K562 (cell line): ENCODE measurements around the gene SETD3. TPM values are rescaled to one million over a fixed set of nuclear protein-coding genes. Genes with fewer than 3 reads are reported as not detected.

Experiments used
- ATAC-seq: fragments of 200-7000 bp; cut with Tn5 transposase; 3 replicates; pipeline ENCODE4 v1.9.1; 2020; ENCODE audit warnings: moderate library complexity
- BruUV-seq: library from RNA; stranded (reverse); fragments of 400-500 nt; replicated peaks from 2 replicates; lab custom pipeline; 2021; lab: Mats Ljungman, UMichigan
- CTCF ChIA-PET: fragments of 300-600 bp; formaldehyde crosslinking; extraction: SDS; loops from one replicate; lab custom pipeline; 2021; ENCODE audit warnings: low intra/inter-chr PET ratio; lab: Yijun Ruan, JAX
- POLR2A ChIA-PET: fragments of 300-600, 350-650 bp; sonication (Branson Sonifier 250); formaldehyde crosslinking; extraction: SDS; loops from one replicate; lab custom pipeline; 2021; ENCODE audit warnings: antibody characterized with exemption, inconsistent platforms; lab: Yijun Ruan, JAX
- DNase-seq, 4 experiments: peaks; one replicate each; pipeline versions ENCODE4 v3.0.0 to v3.0.0-alpha.2; 2011 to 2018; ENCODE audit warnings: low spot score in 3 of 4, mixed read lengths in 3 of 4; ENCODE audit errors: extremely low read depth in 1 of 4
- FAIRE-seq: peaks from 2 replicates; lab custom pipeline; 2011; peaks lifted over from hg19 to GRCh38; lab: Jason Lieb, UNC
- H2AFZ ChIP-seq: 2 replicates; pipeline ENCODE4 v1.6.0; 2011; ENCODE audit warnings: low read depth, low read length, control low read depth, inconsistent platforms
- H3K27ac ChIP-seq: fragments of 200-600 bp; 3 replicates; pipeline ENCODE4 v1.8.0; 2011; ENCODE audit warnings: low read depth, mild to moderate bottlenecking, control low read depth, inconsistent platforms, low read length, moderate library complexity, mixed read lengths; ENCODE audit errors: extremely low read depth
- H3K27me3 ChIP-seq, 2 experiments: fragments of 300-600 bp in 1 of 2; 2 replicates in 1 of 2; 3 replicates in 1 of 2; pipeline versions ENCODE4 v1.6.0 to v1.8.0; 2011; ENCODE audit warnings: inconsistent platforms in 2 of 2, low read length in 2 of 2, mild to moderate bottlenecking in 1 of 2, mixed read lengths in 1 of 2, moderate library complexity in 1 of 2; ENCODE audit not compliant: control insufficient read depth in 2 of 2, insufficient read depth in 2 of 2
- H3K36me3 ChIP-seq: fragments of 300-600 bp; 3 replicates; pipeline ENCODE4 v1.8.0; 2011; ENCODE audit warnings: mild to moderate bottlenecking, low read length, inconsistent platforms; ENCODE audit not compliant: control insufficient read depth, insufficient read depth
- H3K4me1 ChIP-seq, 2 experiments: fragments of 200-600 bp in 1 of 2; replicated peaks in 1 of 2; 2 replicates in 1 of 2; 3 replicates in 1 of 2; pipeline versions ENCODE4 v1.5.1 to v1.8.0; 2011; ENCODE audit warnings: inconsistent platforms in 2 of 2, low read length in 2 of 2, mild to moderate bottlenecking in 1 of 2, mixed read lengths in 1 of 2, moderate library complexity in 1 of 2; ENCODE audit not compliant: control insufficient read depth in 2 of 2, insufficient read depth in 2 of 2
- H3K4me2 ChIP-seq: 2 replicates; pipeline ENCODE4 v1.6.1; 2011; ENCODE audit warnings: low read length, control low read depth, inconsistent platforms, mixed read lengths; ENCODE audit not compliant: insufficient read depth
- H3K4me3 ChIP-seq: fragments of 200-600 bp; sonication (generic), shearing (Covaris generic); 2 replicates; pipeline ENCODE4 v1.5.1; 2016; ENCODE audit warnings: control low read depth, inconsistent platforms
- H3K79me2 ChIP-seq: fragments of 200-600 bp; 3 replicates; pipeline ENCODE4 v1.8.0; 2011; ENCODE audit warnings: low read length, inconsistent platforms; ENCODE audit not compliant: control insufficient read depth, insufficient read depth
- H3K9ac ChIP-seq, 2 experiments: 2 replicates each; pipeline versions ENCODE4 v1.6.0 to v1.6.1; 2011; ENCODE audit warnings: low read depth in 2 of 2, low read length in 2 of 2, control low read depth in 1 of 2, inconsistent platforms in 1 of 2, mild to moderate bottlenecking in 1 of 2, mixed read lengths in 1 of 2; ENCODE audit not compliant: insufficient read depth in 1 of 2
- H3K9me1 ChIP-seq: one replicate; pipeline ENCODE4 v1.6.0; 2011; ENCODE audit warnings: inconsistent platforms, mild to moderate bottlenecking, low read length, moderate library complexity; ENCODE audit not compliant: control insufficient read depth, insufficient read depth
- H3K9me3 ChIP-seq: replicated peaks from 2 replicates; pipeline ENCODE4 v1.5.1; 2011; ENCODE audit warnings: low read depth, low read length, inconsistent platforms; ENCODE audit not compliant: control insufficient read depth, insufficient read depth
- H4K20me1 ChIP-seq: replicated peaks from 2 replicates; pipeline ENCODE4 v1.6.1; 2011; ENCODE audit warnings: low read length, inconsistent platforms, mixed read lengths; ENCODE audit not compliant: control insufficient read depth, insufficient read depth
- ATF7 ChIP-seq: fragments of 450-650 bp; IDR thresholded peaks from 2 replicates; pipeline ENCODE4 v1.7.1; 2014; ENCODE audit warnings: mild to moderate bottlenecking, moderate library complexity
- CC2D1A ChIP-seq: fragments of 450-650 bp; IDR thresholded peaks from 2 replicates; pipeline ENCODE4 v1.6.1; 2017; ENCODE audit warnings: mild to moderate bottlenecking
- HLTF ChIP-seq: fragments of 450-650 bp; IDR thresholded peaks from 2 replicates; pipeline ENCODE4 v1.6.1; 2016
- SMARCB1 ChIP-seq: IDR thresholded peaks from 2 replicates; pipeline ENCODE4 v1.6.1; 2011; ENCODE audit warnings: improper control_type of control experiment, low read depth; ENCODE audit not compliant: insufficient read length
- SNRNP70 ChIP-seq: fragments of 200-400 bp; formaldehyde crosslinking; optimal IDR thresholded peaks from 2 replicates; pipeline ENCODE3; 2017; ENCODE audit warnings: low read depth, low read length
- TRIM28 ChIP-seq: fragments of 450-650 bp; IDR thresholded peaks from 2 replicates; pipeline ENCODE4 v1.6.1; 2017
- ZC3H4 ChIP-seq: sonication (generic); formaldehyde crosslinking; IDR thresholded peaks from 2 replicates; pipeline ENCODE4 v1.9.0; 2021; ENCODE audit warnings: missing genetic modification reagents, borderline replicate concordance
- ZNF282 ChIP-seq: sonication (generic); formaldehyde crosslinking; IDR thresholded peaks from 2 replicates; pipeline ENCODE4 v1.8.1; 2023; ENCODE audit warnings: missing genetic modification reagents
- ZNF75A ChIP-seq: fragments of 450-650 bp; formaldehyde crosslinking; IDR thresholded peaks from 2 replicates; pipeline ENCODE4 v1.4.0; 2020; ENCODE audit warnings: mild to moderate bottlenecking
- WGBS: fragments of 100-300 bp; shearing (Covaris generic); methylation state at CpG from one replicate; pipeline ENCODE4 v1.1.6; 2016; ENCODE audit warnings: low coverage, mixed read lengths; ENCODE audit not compliant: insufficient coverage; ENCODE audit errors: missing lambda C conversion rate; 5-methylcytosine and 5-hydroxymethylcytosine counted together
- in situ Hi-C: fragments of 300-500 bp; cut with MboI; formaldehyde crosslinking; loops from 4 replicates; pipeline ENCODE4 v1.15.0; 2018; ENCODE audit warnings: inconsistent platforms, mixed read lengths
- intact Hi-C: fragments of 100-400 bp; cut with micrococcal nuclease; formaldehyde crosslinking; loops from 2 replicates; pipeline ENCODE4 v1.14.2; 2022
- polyA plus RNA-seq, 8 experiments: library from polyadenylated mRNA; depleted of rRNA in 4 of 8; stranded (reverse) in 5 of 8; unstranded in 3 of 8; fragments of >200 nt; fragmentation: Nextera tagmentation in 2 of 8; fragmentation: Illumina TruSeq in 1 of 8; extraction: Ambion mirVana in 2 of 8; extraction: Trizol in 1 of 8; gene quantifications; 2 replicates each; pipeline versions ENCODE4 v1.2.1 to v1.2.3, GENCODE V29; 2011 to 2014; ENCODE audit warnings: inconsistent platforms in 1 of 8, missing spikeins in 1 of 8
- total RNA-seq, 7 experiments: library from RNA; depleted of rRNA in 6 of 7; stranded (reverse); fragments of >200 nt in 6 of 7; fragmentation: Illumina TruSeq in 2 of 7; extraction: Trizol in 2 of 7; gene quantifications; 2 replicates each; pipeline versions ENCODE4 v1.2.1 to v1.2.3, GENCODE V29; 2011 to 2021; ENCODE audit warnings: low replicate concordance in 1 of 7
- TF ChIP-seq, protein P1 (sequence below), 2 experiments: fragments of 200-800 bp in 1 of 2; sonication (Bioruptor generic) in 1 of 2; sonication (generic) in 1 of 2; formaldehyde crosslinking in 1 of 2; IDR thresholded peaks in 1 of 2; conservative IDR thresholded peaks in 1 of 2; 2 replicates each; pipeline versions ENCODE4 v1.5.0 to v1.6.1; 2016 to 2020; ENCODE audit warnings: missing compliant biosample characterization in 1 of 2, missing genetic modification characterization in 1 of 2, missing genetic modification reagents in 1 of 2
- TF ChIP-seq, protein P2 (sequence below): fragments of 250-450 bp; sonication (Bioruptor Pico); IDR thresholded peaks from 2 replicates; pipeline ENCODE4 v1.5.0; 2021; ENCODE audit warnings: mild to moderate bottlenecking, borderline replicate concordance
- TF ChIP-seq, protein P3 (sequence below): fragments of 450-650 bp; IDR thresholded peaks from 2 replicates; pipeline ENCODE4 v1.6.1; 2016
- TF ChIP-seq, protein P4 (sequence below): sonication (generic); IDR thresholded peaks from 2 replicates; pipeline ENCODE4 v1.6.1; 2016
- TF ChIP-seq, protein P5 (sequence below): fragments of 450-650 bp; IDR thresholded peaks from 2 replicates; pipeline ENCODE4 v1.6.1; 2018; ENCODE audit not compliant: partially characterized antibody

The SETD3 gene
- total and polyA plus RNA-seq, 9 of the 15 experiments (the other 6 are each of a cell fraction or from before 2014, with no cell fraction given) = 8.5 to 35.9 (median 26.5) TPM

DNA sequence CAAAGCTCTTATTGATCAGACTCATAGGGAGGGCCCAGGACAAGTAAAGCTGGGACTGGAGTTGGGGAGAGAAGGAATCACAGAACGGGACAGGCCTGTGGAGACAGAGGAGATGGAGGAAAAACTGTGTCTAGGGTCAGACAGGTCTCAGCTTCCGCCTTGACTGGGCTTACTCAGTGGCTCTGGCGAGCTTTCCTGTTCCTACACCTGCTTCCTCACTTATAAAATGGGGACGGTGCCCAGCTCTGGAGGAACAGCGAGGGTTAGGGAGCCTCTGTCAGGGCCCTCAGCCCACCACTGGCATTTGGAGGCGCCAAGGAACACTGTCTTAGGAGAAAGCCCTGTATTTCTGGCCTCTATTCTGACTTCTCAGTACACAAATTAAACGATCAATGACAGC lies 34.7 kb downstream of the SETD3 start:
- no TSS peak for BruUV-seq
- Histone ChIP-seq H3K9me1 (no peaks in the 10 kb centered on the region), H3K4me3 (no peak overlapping the region), H3K9me3 (no peaks in the 10 kb centered on the region), H4K20me1 (peaks cover 6% of the 10 kb centered on the region; the same call in 1 of the 2 replicates), H3K27ac (no peak overlapping the region), H2AFZ (no peak overlapping the region), H3K4me1 (peaks cover 8 to 10% of the 10 kb centered on the region in 2 experiments; a peak in 3 of 5 replicates), H3K4me2 (no peak overlapping the region), H3K36me3 (peaks cover 35% of the 10 kb centered on the region; the same call in 2 of the 3 replicates), H3K79me2 (no peaks in the 10 kb centered on the region), H3K9ac (no peak overlapping the region), H3K27me3 (no peaks in the 10 kb centered on the region)
- ChIA-PET CTCF (no interaction called here), POLR2A (interaction anchor here (1.0 kb wide), 1 partner anchor 10 kb away, joined by 3 read pairs; no protein-coding TSS in a partner anchor)
- in situ Hi-C loops (no loop called here), intact Hi-C loops (no loop called here)
- FAIRE-seq (no peak), DNase-seq (no peak), ATAC-seq (no peak)
- WGBS = 88% methylated on average over 7 of the region's 7 CpGs
- TF ChIP-seq, protein P1, sequence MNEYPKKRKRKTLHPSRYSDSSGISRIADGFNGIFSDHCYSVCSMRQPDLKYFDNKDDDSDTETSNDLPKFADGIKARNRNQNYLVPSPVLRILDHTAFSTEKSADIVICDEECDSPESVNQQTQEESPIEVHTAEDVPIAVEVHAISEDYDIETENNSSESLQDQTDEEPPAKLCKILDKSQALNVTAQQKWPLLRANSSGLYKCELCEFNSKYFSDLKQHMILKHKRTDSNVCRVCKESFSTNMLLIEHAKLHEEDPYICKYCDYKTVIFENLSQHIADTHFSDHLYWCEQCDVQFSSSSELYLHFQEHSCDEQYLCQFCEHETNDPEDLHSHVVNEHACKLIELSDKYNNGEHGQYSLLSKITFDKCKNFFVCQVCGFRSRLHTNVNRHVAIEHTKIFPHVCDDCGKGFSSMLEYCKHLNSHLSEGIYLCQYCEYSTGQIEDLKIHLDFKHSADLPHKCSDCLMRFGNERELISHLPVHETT (CRISPR knock-in tag; conservative IDR thresholded peaks at IDR 0.05 in 1 of 2, IDR thresholded peaks at IDR 0.05 in 1 of 2) = no peak
- TF ChIP-seq SMARCB1 (no peak), ZNF282 (CRISPR knock-in tag) (no peak), ATF7 (no peak), TRIM28 (no peak), SNRNP70 (no peak), ZC3H4 (CRISPR knock-in tag) (no peak), CC2D1A (no peak), ZNF75A (no peak), HLTF (no peak)
- TF ChIP-seq, protein P2, sequence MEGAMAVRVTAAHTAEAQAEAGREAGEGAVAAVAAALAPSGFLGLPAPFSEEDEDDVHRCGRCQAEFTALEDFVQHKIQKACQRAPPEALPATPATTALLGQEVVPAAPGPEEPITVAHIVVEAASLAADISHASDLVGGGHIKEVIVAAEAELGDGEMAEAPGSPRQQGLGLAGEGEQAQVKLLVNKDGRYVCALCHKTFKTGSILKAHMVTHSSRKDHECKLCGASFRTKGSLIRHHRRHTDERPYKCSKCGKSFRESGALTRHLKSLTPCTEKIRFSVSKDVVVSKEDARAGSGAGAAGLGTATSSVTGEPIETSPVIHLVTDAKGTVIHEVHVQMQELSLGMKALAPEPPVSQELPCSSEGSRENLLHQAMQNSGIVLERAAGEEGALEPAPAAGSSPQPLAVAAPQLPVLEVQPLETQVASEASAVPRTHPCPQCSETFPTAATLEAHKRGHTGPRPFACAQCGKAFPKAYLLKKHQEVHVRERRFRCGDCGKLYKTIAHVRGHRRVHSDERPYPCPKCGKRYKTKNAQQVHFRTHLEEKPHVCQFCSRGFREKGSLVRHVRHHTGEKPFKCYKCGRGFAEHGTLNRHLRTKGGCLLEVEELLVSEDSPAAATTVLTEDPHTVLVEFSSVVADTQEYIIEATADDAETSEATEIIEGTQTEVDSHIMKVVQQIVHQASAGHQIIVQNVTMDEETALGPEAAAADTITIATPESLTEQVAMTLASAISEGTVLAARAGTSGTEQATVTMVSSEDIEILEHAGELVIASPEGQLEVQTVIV (CRISPR knock-in tag) = no peak
- TF ChIP-seq, protein P3, sequence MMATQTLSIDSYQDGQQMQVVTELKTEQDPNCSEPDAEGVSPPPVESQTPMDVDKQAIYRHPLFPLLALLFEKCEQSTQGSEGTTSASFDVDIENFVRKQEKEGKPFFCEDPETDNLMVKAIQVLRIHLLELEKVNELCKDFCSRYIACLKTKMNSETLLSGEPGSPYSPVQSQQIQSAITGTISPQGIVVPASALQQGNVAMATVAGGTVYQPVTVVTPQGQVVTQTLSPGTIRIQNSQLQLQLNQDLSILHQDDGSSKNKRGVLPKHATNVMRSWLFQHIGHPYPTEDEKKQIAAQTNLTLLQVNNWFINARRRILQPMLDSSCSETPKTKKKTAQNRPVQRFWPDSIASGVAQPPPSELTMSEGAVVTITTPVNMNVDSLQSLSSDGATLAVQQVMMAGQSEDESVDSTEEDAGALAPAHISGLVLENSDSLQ = no peak
- TF ChIP-seq, protein P4, sequence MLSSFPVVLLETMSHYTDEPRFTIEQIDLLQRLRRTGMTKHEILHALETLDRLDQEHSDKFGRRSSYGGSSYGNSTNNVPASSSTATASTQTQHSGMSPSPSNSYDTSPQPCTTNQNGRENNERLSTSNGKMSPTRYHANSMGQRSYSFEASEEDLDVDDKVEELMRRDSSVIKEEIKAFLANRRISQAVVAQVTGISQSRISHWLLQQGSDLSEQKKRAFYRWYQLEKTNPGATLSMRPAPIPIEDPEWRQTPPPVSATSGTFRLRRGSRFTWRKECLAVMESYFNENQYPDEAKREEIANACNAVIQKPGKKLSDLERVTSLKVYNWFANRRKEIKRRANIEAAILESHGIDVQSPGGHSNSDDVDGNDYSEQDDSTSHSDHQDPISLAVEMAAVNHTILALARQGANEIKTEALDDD = no peak
- TF ChIP-seq, protein P5, sequence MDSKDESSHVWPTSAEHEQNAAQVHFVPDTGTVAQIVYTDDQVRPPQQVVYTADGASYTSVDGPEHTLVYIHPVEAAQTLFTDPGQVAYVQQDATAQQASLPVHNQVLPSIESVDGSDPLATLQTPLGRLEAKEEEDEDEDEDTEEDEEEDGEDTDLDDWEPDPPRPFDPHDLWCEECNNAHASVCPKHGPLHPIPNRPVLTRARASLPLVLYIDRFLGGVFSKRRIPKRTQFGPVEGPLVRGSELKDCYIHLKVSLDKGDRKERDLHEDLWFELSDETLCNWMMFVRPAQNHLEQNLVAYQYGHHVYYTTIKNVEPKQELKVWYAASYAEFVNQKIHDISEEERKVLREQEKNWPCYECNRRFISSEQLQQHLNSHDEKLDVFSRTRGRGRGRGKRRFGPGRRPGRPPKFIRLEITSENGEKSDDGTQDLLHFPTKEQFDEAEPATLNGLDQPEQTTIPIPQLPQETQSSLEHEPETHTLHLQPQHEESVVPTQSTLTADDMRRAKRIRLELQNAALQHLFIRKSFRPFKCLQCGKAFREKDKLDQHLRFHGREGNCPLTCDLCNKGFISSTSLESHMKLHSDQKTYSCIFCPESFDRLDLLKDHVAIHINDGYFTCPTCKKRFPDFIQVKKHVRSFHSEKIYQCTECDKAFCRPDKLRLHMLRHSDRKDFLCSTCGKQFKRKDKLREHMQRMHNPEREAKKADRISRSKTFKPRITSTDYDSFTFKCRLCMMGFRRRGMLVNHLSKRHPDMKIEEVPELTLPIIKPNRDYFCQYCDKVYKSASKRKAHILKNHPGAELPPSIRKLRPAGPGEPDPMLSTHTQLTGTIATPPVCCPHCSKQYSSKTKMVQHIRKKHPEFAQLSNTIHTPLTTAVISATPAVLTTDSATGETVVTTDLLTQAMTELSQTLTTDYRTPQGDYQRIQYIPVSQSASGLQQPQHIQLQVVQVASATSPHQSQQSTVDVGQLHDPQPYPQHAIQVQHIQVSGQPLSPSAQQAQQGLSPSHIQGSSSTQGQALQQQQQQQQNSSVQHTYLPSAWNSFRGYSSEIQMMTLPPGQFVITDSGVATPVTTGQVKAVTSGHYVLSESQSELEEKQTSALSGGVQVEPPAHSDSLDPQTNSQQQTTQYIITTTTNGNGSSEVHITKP = no peak
